ENCODE data around the gene POLR2E.

POLR2E gene

DNA sequence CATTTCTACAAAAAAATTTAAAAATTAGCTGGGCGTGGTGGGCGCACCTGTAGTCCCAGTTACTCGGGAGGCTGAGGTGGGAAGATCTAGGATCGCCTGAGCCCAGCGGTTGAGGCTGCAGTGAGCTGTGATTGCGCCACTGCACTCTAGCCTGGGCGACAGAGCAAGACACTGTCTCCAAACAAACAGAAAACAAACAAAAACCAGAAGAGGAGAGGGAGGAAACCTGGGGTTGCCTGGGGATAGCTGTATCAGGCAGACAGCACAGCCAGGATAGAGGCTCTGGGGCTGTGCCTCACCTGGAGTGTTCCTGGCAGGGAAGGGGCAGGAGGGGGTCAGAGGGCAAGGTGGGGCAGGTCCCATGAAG, 2.6 kb upstream of the POLR2E start:
- no peak overlapping the region for H3K4me3 ChIP-seq (ENCODE audit: low read depth, low read length)
- TF ChIP-seq, protein P1, sequence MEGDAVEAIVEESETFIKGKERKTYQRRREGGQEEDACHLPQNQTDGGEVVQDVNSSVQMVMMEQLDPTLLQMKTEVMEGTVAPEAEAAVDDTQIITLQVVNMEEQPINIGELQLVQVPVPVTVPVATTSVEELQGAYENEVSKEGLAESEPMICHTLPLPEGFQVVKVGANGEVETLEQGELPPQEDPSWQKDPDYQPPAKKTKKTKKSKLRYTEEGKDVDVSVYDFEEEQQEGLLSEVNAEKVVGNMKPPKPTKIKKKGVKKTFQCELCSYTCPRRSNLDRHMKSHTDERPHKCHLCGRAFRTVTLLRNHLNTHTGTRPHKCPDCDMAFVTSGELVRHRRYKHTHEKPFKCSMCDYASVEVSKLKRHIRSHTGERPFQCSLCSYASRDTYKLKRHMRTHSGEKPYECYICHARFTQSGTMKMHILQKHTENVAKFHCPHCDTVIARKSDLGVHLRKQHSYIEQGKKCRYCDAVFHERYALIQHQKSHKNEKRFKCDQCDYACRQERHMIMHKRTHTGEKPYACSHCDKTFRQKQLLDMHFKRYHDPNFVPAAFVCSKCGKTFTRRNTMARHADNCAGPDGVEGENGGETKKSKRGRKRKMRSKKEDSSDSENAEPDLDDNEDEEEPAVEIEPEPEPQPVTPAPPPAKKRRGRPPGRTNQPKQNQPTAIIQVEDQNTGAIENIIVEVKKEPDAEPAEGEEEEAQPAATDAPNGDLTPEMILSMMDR (IDR thresholded peaks at IDR 0.05; ENCODE audit: low read depth, low read length), result no peak

DNA sequence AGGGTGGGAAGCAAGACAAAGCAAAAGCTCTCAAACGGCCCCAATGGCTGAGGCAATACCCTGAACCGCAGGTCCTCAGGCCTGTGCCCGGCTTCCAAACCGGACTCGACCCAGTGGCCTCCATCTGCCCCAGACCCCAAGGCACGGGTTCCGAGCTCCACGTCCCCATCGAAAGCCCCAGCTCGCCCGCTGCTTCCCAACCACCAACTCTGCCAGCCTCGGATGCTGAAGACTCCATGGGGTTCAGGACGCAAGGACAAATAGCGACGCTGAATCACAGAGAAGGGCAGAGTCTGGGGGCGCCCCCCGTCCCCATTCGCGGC, 559 bp downstream of the POLR2E start:
- peak overlapping the region; percentile 89 for H3K4me3 ChIP-seq (ENCODE audit: low read depth, low read length)
- TF ChIP-seq, protein P1 (IDR thresholded peaks at IDR 0.05; ENCODE audit: low read depth, low read length), result no peak

DNA sequence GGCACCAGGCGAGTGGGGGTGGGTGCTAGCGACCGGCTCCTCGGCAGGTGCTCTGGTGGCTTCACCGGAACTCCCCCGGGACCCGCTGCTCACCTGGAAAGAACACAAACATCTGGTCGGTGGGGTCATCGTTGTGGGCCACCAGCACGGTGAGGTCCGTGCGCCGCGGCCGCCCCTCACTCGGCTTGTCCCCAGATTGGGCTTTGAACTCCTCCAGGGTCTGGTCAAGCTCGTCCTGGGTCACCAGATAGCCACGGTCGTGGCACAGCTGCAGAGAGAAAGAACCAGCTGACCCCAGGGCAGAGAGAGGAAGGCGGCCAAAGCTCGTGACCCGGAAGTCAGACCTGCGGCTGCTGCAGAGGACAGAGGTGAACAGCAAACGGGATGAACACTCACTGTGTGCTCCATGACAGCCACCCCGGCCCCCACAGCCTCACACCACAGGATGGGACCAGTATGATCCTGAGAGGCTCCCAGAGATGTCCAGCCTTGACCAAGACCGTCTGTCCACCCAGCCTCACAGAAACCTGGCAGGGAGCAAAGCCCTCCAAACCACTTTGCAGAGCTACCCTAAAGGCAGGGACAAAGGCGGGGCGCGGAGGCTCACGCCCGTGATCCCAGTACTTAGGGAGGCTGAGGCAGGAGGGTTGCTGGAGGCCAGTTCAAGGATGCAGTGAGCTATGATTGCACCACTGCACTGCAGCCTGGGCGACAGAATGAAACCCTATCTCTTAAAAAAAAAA, 1.2 kb downstream of the POLR2E start:
- peak overlapping the region; percentile 89 for H3K4me3 ChIP-seq (ENCODE audit: low read depth, low read length)
- TF ChIP-seq, protein P1 (IDR thresholded peaks at IDR 0.05; ENCODE audit: low read depth, low read length), result no peak

DNA sequence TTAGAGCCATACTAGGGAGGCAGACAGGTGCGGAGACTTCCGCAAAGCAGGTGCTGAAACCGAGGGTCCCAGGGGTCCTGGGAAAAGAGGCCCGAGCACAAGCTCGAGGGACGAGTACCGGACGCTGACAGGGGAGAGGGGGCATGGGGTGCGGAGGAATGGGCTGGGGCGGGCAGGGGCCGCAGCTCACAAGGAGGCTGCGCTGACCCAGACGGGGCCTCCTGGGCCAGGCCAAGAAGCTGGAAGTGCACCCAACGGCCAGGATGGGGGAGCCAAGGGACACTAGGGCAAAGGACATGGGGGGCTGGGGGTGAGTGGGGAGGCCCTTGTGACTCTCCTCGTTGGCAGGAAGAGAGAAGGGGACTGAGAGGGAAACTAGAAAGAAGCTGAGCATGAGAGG, 1.8 kb downstream of the POLR2E start:
- TF ChIP-seq, protein P1 (IDR thresholded peaks at IDR 0.05; ENCODE audit: low read depth, low read length), result no peak
- no peak overlapping the region; the same call in 1 of the 2 replicates for H3K4me3 ChIP-seq (ENCODE audit: low read depth, low read length)

DNA sequence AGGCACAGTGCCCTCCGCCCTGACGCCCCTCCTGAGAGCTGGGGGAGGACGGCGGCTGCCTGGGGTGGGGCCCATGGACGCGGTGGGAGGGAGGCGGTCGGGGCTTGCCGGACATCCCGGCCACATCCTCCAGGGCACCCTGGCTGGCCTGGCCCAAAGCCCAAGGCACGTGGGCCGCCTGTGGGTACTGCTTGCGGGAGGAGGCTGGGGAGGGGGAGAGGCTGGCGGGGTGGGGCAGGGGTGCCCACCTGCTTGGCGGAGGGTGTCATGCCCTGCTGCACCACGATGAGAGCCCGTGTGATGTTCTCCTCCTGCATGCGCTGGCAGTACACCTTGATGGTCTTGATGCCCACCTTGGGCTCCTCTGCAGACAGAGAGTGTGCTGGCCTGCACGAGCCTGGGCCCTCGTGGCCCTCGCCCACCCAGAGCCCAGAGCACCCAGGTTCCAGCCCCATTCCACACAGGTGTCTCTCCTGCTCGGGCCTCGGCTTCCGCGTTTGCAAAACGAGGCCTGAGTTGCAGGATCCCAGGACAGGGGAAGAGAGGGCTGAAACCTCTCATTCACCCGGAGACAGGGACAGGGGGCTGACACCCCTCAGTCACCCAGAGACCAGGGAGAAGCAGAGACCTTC, 3.5 kb downstream of the POLR2E start:
- TF ChIP-seq, protein P1 (IDR thresholded peaks at IDR 0.05; ENCODE audit: low read depth, low read length), result no peak
- H3K4me3 ChIP-seq (ENCODE audit: low read depth, low read length), result no peak overlapping the region

DNA sequence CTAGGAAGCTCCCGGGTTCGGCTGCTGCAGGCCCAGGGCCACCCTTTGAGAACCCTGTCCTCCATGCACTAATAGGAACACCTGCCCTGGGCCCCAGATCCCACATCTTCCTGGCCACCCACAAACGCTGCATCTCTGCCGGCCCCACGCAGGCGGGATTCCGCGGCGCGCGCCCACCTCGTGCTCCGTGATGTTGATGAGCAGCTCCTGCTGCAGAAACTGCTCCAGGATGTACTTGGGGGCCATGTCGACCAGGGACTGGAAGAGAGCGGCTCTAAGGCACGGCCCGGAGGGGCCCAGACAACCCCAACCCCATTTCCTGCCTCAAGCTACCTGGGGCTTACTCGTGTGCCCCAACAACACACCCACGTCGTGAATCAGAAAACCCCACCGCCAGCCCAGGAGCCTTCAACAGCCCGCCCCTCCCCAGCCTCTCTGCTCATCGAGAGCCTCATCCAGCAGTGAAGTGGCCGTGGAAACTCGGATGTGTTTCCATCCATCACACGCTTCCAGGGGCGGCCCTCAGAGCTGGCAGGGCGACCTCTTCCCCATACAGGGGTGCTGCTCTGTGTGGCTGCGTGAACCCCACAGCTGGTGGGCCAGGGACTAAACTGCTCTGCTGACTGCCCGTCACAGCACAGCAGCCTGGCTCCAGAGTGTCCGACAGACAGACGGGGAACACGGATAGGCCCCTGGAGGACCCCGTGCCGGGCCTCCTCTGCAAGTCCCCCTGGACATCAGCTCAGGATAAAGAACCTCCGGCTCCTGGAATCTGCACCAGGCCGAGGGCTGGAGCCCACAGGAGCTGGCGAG, 4.2 kb downstream of the POLR2E start:
- no peak overlapping the region for H3K4me3 ChIP-seq (ENCODE audit: low read depth, low read length)
- TF ChIP-seq, protein P1 (IDR thresholded peaks at IDR 0.05; ENCODE audit: low read depth, low read length), result no peak

DNA sequence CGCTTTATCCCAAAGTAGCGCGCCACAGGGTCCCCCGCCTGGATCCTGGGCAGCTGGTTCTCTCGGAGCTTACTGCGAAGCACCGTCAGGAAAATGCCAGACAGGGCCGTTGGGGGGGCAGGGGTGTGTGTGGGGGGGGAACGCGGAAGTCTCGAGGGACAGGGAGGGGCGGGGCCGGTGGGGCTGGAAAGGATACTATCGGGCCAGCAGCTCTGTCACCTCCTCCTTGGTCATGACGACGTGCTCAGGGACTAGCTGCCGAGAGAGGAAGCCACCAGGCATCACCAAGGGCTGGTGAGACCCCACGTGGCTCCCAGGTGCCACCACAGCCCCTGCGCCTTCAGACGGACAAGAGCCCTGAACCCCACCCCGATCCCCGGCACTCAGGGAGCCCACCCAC, 5.3 kb downstream of the POLR2E start:
- TF ChIP-seq, protein P1 (IDR thresholded peaks at IDR 0.05; ENCODE audit: low read depth, low read length), result no peak
- no peak overlapping the region for H3K4me3 ChIP-seq (ENCODE audit: low read depth, low read length)
